Gastrocnemius medialis (tissue), 4 donors: ENCODE measurements around the gene PYGO1. TPM values are rescaled to one million over a fixed set of nuclear protein-coding genes. Genes with fewer than 3 reads are reported as not detected.

Experiments
- ATAC-seq, 2 donors: fragments of 150-250 bp; one replicate each; pipeline ENCODE4 v1.9.1; 2016
- DNase-seq, 2 donors: peaks; one replicate each; pipeline ENCODE4 v3.0.0-alpha.2; 2019
- H3K27ac ChIP-seq, 4 donors: fragments of 200-600 bp; sonication (generic); 1 replicate in 1 of 4; 2 replicates in 3 of 4; pipeline ENCODE4 v1.5.1; 2016 to 2018; ENCODE audit warnings: mild to moderate bottlenecking in 2 of 4, moderate library complexity in 1 of 4
- H3K27me3 ChIP-seq, 3 donors: fragments of 200-600 bp; sonication (generic) in 2 of 3; 1 replicate in 1 of 3; 2 replicates in 2 of 3; pipeline versions ENCODE4 v1.5.1 to v1.6.0; 2016 to 2019; ENCODE audit warnings: mild to moderate bottlenecking in 1 of 3, moderate library complexity in 1 of 3
- H3K36me3 ChIP-seq, 2 donors: fragments of 200-600 bp; sonication (generic) in 1 of 2; one replicate each; pipeline ENCODE4 v1.5.1; 2017 to 2018
- H3K4me1 ChIP-seq, 2 donors: fragments of 200-600 bp; sonication (generic) in 1 of 2; one replicate each; pipeline ENCODE4 v1.5.1; 2016 to 2017; ENCODE audit warnings: mild to moderate bottlenecking in 2 of 2
- H3K4me3 ChIP-seq, 4 donors: fragments of 200-600 bp; sonication (generic) in 3 of 4; 1 replicate in 1 of 4; 2 replicates in 3 of 4; pipeline ENCODE4 v1.5.1; 2016 to 2019; ENCODE audit warnings: mild to moderate bottlenecking in 2 of 4
- H3K9me3 ChIP-seq, 3 donors: fragments of 200-600 bp; sonication (generic) in 2 of 3; 1 replicate in 1 of 3; 2 replicates in 2 of 3; pipeline ENCODE4 v1.5.1; 2016 to 2019
- CTCF ChIP-seq, 5 experiments: fragments of 450-650 bp in 3 of 5; fragments of 200-600 bp in 2 of 5; sonication (generic) in 2 of 5; IDR thresholded peaks in 4 of 5; conservative IDR thresholded peaks in 1 of 5; 1 replicate in 4 of 5; 2 replicates in 1 of 5; pipeline ENCODE4 v1.5.1; 2016 to 2019; ENCODE audit warnings: antibody characterized with exemption in 5 of 5, mild to moderate bottlenecking in 3 of 5, moderate library complexity in 3 of 5
- POLR2A ChIP-seq, 2 donors: fragments of 450-650 bp; IDR thresholded peaks; one replicate each; pipeline ENCODE4 v1.6.1; 2017; ENCODE audit warnings: antibody characterized with exemption in 2 of 2, mild to moderate bottlenecking in 2 of 2, moderate library complexity in 2 of 2
- in situ Hi-C, 4 donors: fragments of 200-750 bp; cut with MboI; loops; one replicate each; pipeline versions ENCODE4 v1.15.0 to v1.8.0; 2017; ENCODE audit warnings: low sequenced_read_pairs in 4 of 4
- intact Hi-C: fragments of 100-400 bp; cut with DNase I; formaldehyde crosslinking; loops from one replicate; pipeline ENCODE4 v1.15.1; 2023; ENCODE audit warnings: low total_unique reads
- total RNA-seq, 4 donors: library from RNA; depleted of rRNA; stranded (reverse); fragments of >200 nt; gene quantifications; one replicate each; pipeline versions ENCODE4 v1.1.0 to v1.2.3, GENCODE V29; 2016

The PYGO1 gene
- total RNA-seq, 4 donors from 2014 or later: 26.7 to 39.1 (median 32.3) TPM

GRCh38 chr15:55630858-55631257, 42.7 kb upstream of the PYGO1 start:
- no peaks in the 10 kb centered on the region for H3K27me3 ChIP-seq
- H3K9me3 ChIP-seq: no peaks in the 10 kb centered on the region
- DNase-seq (peak; percentile 89 to 90), ATAC-seq (peak; percentile 85 to 89)
- intact Hi-C loops: loop anchor here (5.0 kb wide), 3 partner anchors 224 to 276 kb away; partner anchors contain the start of genes CCPG1 and PIERCE2
- peaks cover 34 to 44% of the 10 kb centered on the region in 2 donors for H3K4me1 ChIP-seq
- peak overlapping the region; percentile 88 to 97 (median 94) for H3K27ac ChIP-seq
- no peak for TF ChIP-seq CTCF (IDR thresholded peaks at IDR 0.05 in 4 of 5, conservative IDR thresholded peaks at IDR 0.05 in 1 of 5)
- TF ChIP-seq POLR2A (IDR thresholded peaks at IDR 0.05): peak in 1 of 2 donors; percentile 78
- no peaks in the 10 kb centered on the region for H3K36me3 ChIP-seq
- in situ Hi-C loops: loop anchor here in 2 of 4 donors (25.0 kb wide), 1 partner anchor 281 kb away; no protein-coding TSS in a partner anchor
- H3K4me3 ChIP-seq: no peak overlapping the region

GRCh38 chr15:55628369-55628730, 40.2 kb upstream of the PYGO1 start:
- peak overlapping the region; percentile 88 to 97 (median 94) for H3K27ac ChIP-seq
- no peaks in the 10 kb centered on the region for H3K36me3 ChIP-seq
- H3K9me3 ChIP-seq: no peaks in the 10 kb centered on the region
- no peak for TF ChIP-seq CTCF (IDR thresholded peaks at IDR 0.05 in 4 of 5, conservative IDR thresholded peaks at IDR 0.05 in 1 of 5)
- TF ChIP-seq POLR2A (IDR thresholded peaks at IDR 0.05): no peak
- in situ Hi-C loops: loop anchor here in 2 of 4 donors (25.0 kb wide), 1 partner anchor 284 kb away; no protein-coding TSS in a partner anchor
- no peaks in the 10 kb centered on the region for H3K27me3 ChIP-seq
- ATAC-seq: no peak
- DNase-seq: no peak
- H3K4me1 ChIP-seq: peaks cover 30 to 38% of the 10 kb centered on the region in 2 donors
- peak overlapping the region in 3 of 4 donors; percentile 25 to 46 (median 43) for H3K4me3 ChIP-seq
- intact Hi-C loops: no loop called here

GRCh38 chr15:55627730-55628368, 39.7 kb upstream of the PYGO1 start:
- TF ChIP-seq CTCF (IDR thresholded peaks at IDR 0.05 in 4 of 5, conservative IDR thresholded peaks at IDR 0.05 in 1 of 5) (no peak), POLR2A (IDR thresholded peaks at IDR 0.05) (peak; percentile 63 to 82)
- no peaks in the 10 kb centered on the region for H3K27me3 ChIP-seq
- peaks cover 30 to 38% of the 10 kb centered on the region in 2 donors for H3K4me1 ChIP-seq
- H3K4me3 ChIP-seq: peak overlapping the region in 3 of 4 donors; percentile 25 to 46 (median 43)
- DNase-seq (peak; percentile 85 to 92), ATAC-seq (peak; percentile 90 to 92)
- in situ Hi-C loops: loop anchor here in 2 of 4 donors (25.0 kb wide), 1 partner anchor 284 kb away; no protein-coding TSS in a partner anchor
- intact Hi-C loops: no loop called here
- peak overlapping the region; percentile 88 to 97 (median 94) for H3K27ac ChIP-seq
- H3K9me3 ChIP-seq: no peaks in the 10 kb centered on the region
- no peaks in the 10 kb centered on the region for H3K36me3 ChIP-seq

- H3K36me3 ChIP-seq: no peaks in the 10 kb centered on the region
- H3K27ac ChIP-seq: no peak overlapping the region
- H3K4me1 ChIP-seq: peaks cover 0 to 13% of the 10 kb centered on the region in 2 donors
- no peak for TF ChIP-seq CTCF (IDR thresholded peaks at IDR 0.05 in 4 of 5, conservative IDR thresholded peaks at IDR 0.05 in 1 of 5)
- no peak for TF ChIP-seq POLR2A (IDR thresholded peaks at IDR 0.05)
- no peak overlapping the region for H3K4me3 ChIP-seq
- in situ Hi-C loops: no loop called here
- H3K27me3 ChIP-seq: no peaks in the 10 kb centered on the region
- intact Hi-C loops: no loop called here
- ATAC-seq (no peak), DNase-seq (no peak)
- H3K9me3 ChIP-seq: no peaks in the 10 kb centered on the region
Observed at GRCh38 chr15:55619783-55620182, 31.6 kb upstream of the PYGO1 start.
